AG04449 (cell line): Measurements from ENCODE around the gene SETD1B.

Experiments
- CTCF ChIA-PET: fragments of 350-600 bp; formaldehyde crosslinking; extraction: SDS; loops from one replicate; lab custom pipeline; 2021; ENCODE audit warnings: antibody characterized with exemption; lab: Yijun Ruan, JAX
- POLR2A ChIA-PET: fragments of 400-600, 350-600 bp; formaldehyde crosslinking; extraction: SDS; loops from one replicate; lab custom pipeline; 2020; ENCODE audit warnings: antibody characterized with exemption, inconsistent platforms; lab: Yijun Ruan, JAX
- DNase-seq: peaks from one replicate; pipeline ENCODE4 v3.0.0-alpha.2; 2010; ENCODE audit warnings: low read depth, low spot score
- H3K4me3 ChIP-seq: 2 replicates; pipeline ENCODE4 v1.5.1; 2011; ENCODE audit warnings: low read depth, mild to moderate bottlenecking, control low read depth, low read length
- CTCF ChIP-seq: IDR thresholded peaks from one replicate; pipeline ENCODE4 v1.5.1; 2011; ENCODE audit warnings: mild to moderate bottlenecking, moderate library complexity, low read length, control low read depth, inconsistent platforms; ENCODE audit not compliant: insufficient read depth; ENCODE audit errors: missing control alignments

SETD1B gene

GRCh38 chr12:121783766-121784165, 20.0 kb upstream of the SETD1B start:
- DNase-seq: no peak
- ChIA-PET CTCF (interaction anchor here (1.3 to 32.5 kb wide), 3 partner anchors 10 to 86 kb away, joined by 3 to 1100 read pairs (median 35); partner anchors contain the start of genes RHOF and SETD1B), POLR2A (interaction anchor here (0.8 kb wide), 1 partner anchor 10 kb away, joined by 4 read pairs; the partner anchor contains the start of gene RHOF)
- TF ChIP-seq CTCF: no peak
- H3K4me3 ChIP-seq: no peak overlapping the region

DNA sequence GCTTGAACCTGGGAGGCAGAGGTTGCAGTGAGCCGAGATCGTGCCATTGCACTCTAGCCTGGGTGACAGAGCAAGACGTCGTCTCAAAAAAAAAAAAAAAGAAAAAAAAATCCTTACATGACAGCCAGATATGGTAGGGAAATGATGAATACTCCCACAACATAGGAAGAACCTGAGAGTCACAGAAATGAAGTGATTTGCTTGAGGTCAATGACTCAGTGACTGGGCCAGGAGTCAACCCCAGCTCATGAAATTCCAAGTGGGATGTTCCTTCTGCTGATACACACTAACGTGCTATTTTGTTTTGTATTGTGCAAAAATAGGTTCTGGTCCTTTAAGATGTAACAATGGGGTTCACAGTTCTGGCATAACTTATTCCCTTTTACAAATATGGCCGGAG, 19.3 kb upstream of the SETD1B start:
- no peak for DNase-seq
- CTCF ChIA-PET: interaction anchor here (0.6 to 32.5 kb wide), 5 partner anchors 9 to 232 kb away, joined by 3 to 1100 read pairs (median 4); partner anchors contain the start of genes RHOF and SETD1B
- POLR2A ChIA-PET: interaction anchor here (0.5 to 1.0 kb wide), 3 partner anchors 9 to 22 kb away, joined by 3 to 5 read pairs (median 4); partner anchors contain the start of gene RHOF
- no peak overlapping the region for H3K4me3 ChIP-seq
- no peak for TF ChIP-seq CTCF

- POLR2A ChIA-PET: interaction anchor here (0.9 kb wide), 1 partner anchor 9 kb away, joined by 4 read pairs; no protein-coding TSS in a partner anchor
- CTCF ChIA-PET: interaction anchor here (1.3 to 32.5 kb wide), 6 partner anchors 10 to 101 kb away, joined by 4 to 1100 read pairs (median 18); partner anchors contain the start of genes RHOF and SETD1B
- DNase-seq: no peak
- no peak for TF ChIP-seq CTCF
- H3K4me3 ChIP-seq: no peak overlapping the region
These were observed 17.4 kb upstream of the SETD1B start for GRCh38 chr12:121786440-121786825.

DNA sequence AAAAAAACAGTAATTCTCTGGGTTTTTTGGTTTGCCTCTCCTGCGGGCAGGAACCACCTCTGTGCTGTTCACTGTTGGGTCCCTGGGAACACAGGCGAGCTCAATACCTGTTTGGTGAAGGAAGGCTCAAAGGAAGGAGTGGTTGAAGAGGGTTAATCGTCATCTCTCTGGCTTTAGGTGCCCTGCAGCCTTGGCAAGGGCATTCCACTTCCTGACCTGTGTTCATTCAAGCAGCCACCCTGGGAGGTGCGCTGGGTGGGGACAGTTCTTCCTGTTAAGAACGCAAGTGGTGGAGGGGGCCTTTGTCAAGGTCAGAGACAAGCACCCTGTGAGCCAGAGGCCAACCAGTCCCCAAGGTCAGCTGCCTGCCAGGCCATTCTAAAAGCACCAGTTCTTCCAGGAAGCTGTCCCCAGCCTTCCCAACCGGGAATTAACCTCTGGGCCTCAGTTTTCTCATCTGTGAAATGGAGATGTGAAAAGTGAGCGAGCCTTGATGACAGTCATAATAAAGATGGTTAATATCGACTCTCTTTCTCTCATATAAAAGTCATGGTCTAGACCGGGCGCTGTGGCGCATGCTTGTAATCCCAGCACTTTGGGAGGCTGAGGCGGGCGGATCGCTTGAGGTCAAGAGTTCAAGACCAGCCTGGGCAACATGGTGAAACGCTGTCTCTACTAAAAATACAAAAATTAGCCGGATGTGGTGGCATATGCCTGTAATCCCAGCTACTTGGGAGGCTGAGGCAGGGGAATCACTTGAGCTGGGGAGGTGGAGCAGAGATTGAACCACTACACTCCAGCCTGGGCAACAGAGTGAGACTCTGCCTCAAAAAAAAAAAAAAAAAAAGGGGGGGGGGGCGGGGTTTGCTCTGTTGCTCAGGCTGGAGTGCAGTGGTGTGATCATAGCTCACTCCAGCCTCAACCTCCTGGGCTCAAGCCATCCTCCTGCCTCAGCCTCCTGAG, 16.5 kb upstream of the SETD1B start:
- H3K4me3 ChIP-seq: no peak overlapping the region
- no peak for TF ChIP-seq CTCF
- ChIA-PET POLR2A (interaction anchor here (0.6 to 0.9 kb wide), 4 partner anchors 9 to 50 kb away, joined by 3 to 4 read pairs (median 3); no protein-coding TSS in a partner anchor), CTCF (interaction anchor here (0.8 to 32.5 kb wide), 8 partner anchors 10 to 102 kb away, joined by 3 to 1100 read pairs (median 10); partner anchors contain the start of genes RHOF and SETD1B)
- DNase-seq: no peak

- H3K4me3 ChIP-seq: no peak overlapping the region
- no peak for DNase-seq
- ChIA-PET CTCF (interaction anchor here (1.1 to 32.5 kb wide), 6 partner anchors 11 to 101 kb away, joined by 3 to 1100 read pairs (median 18); partner anchors contain the start of genes RHOF and SETD1B), POLR2A (interaction anchor here (0.6 to 0.8 kb wide), 3 partner anchors 8 to 49 kb away, joined by 3 read pairs; no protein-coding TSS in a partner anchor)
- TF ChIP-seq CTCF: no peak
These were observed 15.5 kb upstream of the SETD1B start for GRCh38 chr12:121788176-121788818.
